Stimulated activated naive CD4-positive, alpha-beta T cell treated with Interleukin-2 at 50 U/mL for 16 hours (primary cell): Measurements from ENCODE around the gene MED26.
A peak's percentile ranks its signal among the peaks of the same experiment; 100 is the strongest.

Source experiments
- DNase-seq: peaks from one replicate; lab custom pipeline; 2025; lab: John Stamatoyannopoulos, UW

The MED26 gene

GRCh38 chr19:16650821-16651220 is 22.8 kb upstream of the MED26 start:
- DNase-seq, result no peak

- no peak for DNase-seq
Observed at GRCh38 chr19:16649734-16650133, 21.7 kb upstream of the MED26 start.

GRCh38 chr19:16645140-16645539 is 17.1 kb upstream of the MED26 start:
- no peak for DNase-seq

- no peak for DNase-seq
Observed at GRCh38 chr19:16641695-16642094, 13.7 kb upstream of the MED26 start.

GRCh38 chr19:16640951-16641350 is 12.9 kb upstream of the MED26 start:
- DNase-seq, result no peak

GRCh38 chr19:16638666-16639065 is 10.7 kb upstream of the MED26 start:
- no peak for DNase-seq

GRCh38 chr19:16637535-16637934 is 9.5 kb upstream of the MED26 start:
- no peak for DNase-seq

- DNase-seq, result no peak
Observed at GRCh38 chr19:16631465-16631864, 3.5 kb upstream of the MED26 start.

- no peak for DNase-seq
Observed at GRCh38 chr19:16628984-16629691, 1.1 kb upstream of the MED26 start.

GRCh38 chr19:16627928-16628182 is 149 bp downstream of the MED26 start:
- no peak for DNase-seq

- DNase-seq, result no peak
Observed at GRCh38 chr19:16627193-16627927, 644 bp downstream of the MED26 start.

- DNase-seq, result peak; percentile 10
Observed at GRCh38 chr19:16626796-16627192, 1.2 kb downstream of the MED26 start.

GRCh38 chr19:16625163-16625958 is 2.6 kb downstream of the MED26 start:
- no peak for DNase-seq

GRCh38 chr19:16624236-16624635 is 3.8 kb downstream of the MED26 start:
- no peak for DNase-seq

GRCh38 chr19:16623576-16623975 is 4.4 kb downstream of the MED26 start:
- no peak for DNase-seq

- DNase-seq, result no peak
Observed at GRCh38 chr19:16623066-16623465, 4.9 kb downstream of the MED26 start.

- no peak for DNase-seq
Observed at GRCh38 chr19:16621165-16621800, 6.7 kb downstream of the MED26 start.

GRCh38 chr19:16620584-16620983 is 7.4 kb downstream of the MED26 start:
- DNase-seq, result no peak

- DNase-seq, result no peak
Observed at GRCh38 chr19:16620018-16620417, 8.0 kb downstream of the MED26 start.

GRCh38 chr19:16619457-16619856 is 8.5 kb downstream of the MED26 start:
- no peak for DNase-seq

GRCh38 chr19:16618248-16618647 is 9.8 kb downstream of the MED26 start:
- no peak for DNase-seq

- DNase-seq, result no peak
Observed at GRCh38 chr19:16615808-16616207, 12.2 kb downstream of the MED26 start.

- no peak for DNase-seq
Observed at GRCh38 chr19:16614941-16615340, 13.1 kb downstream of the MED26 start.
